ENCODE results near the gene DAZAP2.

DAZAP2 gene

DNA sequence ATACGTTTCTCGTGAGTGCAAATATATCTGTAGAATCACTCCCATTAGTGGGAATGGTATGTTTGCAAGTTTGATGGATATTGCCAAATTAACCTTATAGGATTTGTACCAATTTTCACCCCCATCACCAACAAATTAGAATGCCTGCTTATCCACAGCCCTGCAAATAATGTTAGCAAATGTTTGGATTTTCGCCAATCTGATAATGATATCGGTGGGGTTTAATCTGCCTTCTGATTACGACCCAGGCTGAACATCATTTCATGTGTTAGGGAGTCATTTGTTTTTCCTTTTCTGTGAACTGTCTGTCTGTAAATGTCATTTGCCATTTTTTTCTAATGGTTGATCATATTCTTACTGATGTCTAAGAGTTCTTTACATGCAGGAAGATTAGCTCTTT, 4.1 kb upstream of the DAZAP2 start:
- TF ChIP-seq, protein P1, sequence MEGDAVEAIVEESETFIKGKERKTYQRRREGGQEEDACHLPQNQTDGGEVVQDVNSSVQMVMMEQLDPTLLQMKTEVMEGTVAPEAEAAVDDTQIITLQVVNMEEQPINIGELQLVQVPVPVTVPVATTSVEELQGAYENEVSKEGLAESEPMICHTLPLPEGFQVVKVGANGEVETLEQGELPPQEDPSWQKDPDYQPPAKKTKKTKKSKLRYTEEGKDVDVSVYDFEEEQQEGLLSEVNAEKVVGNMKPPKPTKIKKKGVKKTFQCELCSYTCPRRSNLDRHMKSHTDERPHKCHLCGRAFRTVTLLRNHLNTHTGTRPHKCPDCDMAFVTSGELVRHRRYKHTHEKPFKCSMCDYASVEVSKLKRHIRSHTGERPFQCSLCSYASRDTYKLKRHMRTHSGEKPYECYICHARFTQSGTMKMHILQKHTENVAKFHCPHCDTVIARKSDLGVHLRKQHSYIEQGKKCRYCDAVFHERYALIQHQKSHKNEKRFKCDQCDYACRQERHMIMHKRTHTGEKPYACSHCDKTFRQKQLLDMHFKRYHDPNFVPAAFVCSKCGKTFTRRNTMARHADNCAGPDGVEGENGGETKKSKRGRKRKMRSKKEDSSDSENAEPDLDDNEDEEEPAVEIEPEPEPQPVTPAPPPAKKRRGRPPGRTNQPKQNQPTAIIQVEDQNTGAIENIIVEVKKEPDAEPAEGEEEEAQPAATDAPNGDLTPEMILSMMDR (IDR thresholded peaks at IDR 0.05; ENCODE audit: low read depth, low read length): no peak
- in situ Hi-C loops (cut with HindIII; ENCODE audit: low sequenced_read_pairs): no loop called here
- no peak for DNase-seq (ENCODE audit: low read depth, low spot score)

DNA sequence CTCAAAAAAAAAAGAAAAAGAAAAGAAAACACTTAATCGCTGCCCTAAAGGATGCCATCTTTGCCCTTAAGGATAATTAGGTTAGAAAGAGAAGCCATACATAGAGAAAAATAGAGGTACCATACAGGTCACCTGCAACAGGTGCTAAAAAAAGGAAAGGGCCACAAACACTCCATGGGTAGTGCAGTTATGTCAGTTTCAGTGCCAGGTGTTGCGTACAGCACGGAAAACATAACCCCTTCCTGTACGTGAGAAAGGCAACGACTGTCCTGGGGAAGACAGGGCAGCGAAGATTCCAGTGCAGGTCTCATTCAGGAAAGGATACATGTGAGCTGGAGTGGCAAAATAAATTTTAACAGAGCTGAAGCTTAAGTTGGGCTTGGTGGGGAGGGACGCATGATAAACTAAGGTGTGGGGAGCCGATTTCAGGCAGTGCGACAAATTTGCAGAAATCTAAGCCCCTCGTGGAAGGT, 553 bp upstream of the DAZAP2 start:
- H3K4me3 ChIP-seq (ENCODE audit: low read depth, low read length): peak overlapping the region; percentile 100
- in situ Hi-C loops (cut with HindIII; ENCODE audit: low sequenced_read_pairs): no loop called here
- TF ChIP-seq, protein P1 (IDR thresholded peaks at IDR 0.05; ENCODE audit: low read depth, low read length): no peak
- no peak for DNase-seq (ENCODE audit: low read depth, low spot score)

More for the DNA sequence above, 4.1 kb upstream of the DAZAP2 start:
- no peak overlapping the region for H3K4me3 ChIP-seq (ENCODE audit: low read depth, low read length)

DNA sequence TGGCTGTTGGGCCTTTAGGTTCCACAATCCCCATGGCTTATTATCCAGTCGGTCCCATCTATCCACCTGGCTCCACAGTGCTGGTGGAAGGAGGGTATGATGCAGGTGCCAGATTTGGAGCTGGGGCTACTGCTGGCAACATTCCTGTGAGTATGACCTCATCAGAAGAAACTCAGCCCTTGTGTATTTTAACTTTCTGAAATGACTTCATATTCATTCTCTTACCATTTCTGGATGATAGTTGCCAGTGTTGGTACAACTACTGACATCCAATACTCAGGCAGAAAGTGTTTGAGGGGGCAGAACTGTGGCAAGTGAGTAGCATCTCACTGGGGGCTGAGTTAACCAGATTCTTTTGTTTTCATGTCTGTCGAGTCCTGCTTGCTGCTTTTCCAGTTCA, 2.3 kb downstream of the DAZAP2 start:
- no peak overlapping the region for H3K4me3 ChIP-seq (ENCODE audit: low read depth, low read length)
- TF ChIP-seq, protein P1 (IDR thresholded peaks at IDR 0.05; ENCODE audit: low read depth, low read length): no peak
- in situ Hi-C loops (cut with HindIII; ENCODE audit: low sequenced_read_pairs): no loop called here
- no peak for DNase-seq (ENCODE audit: low read depth, low spot score)

DNA sequence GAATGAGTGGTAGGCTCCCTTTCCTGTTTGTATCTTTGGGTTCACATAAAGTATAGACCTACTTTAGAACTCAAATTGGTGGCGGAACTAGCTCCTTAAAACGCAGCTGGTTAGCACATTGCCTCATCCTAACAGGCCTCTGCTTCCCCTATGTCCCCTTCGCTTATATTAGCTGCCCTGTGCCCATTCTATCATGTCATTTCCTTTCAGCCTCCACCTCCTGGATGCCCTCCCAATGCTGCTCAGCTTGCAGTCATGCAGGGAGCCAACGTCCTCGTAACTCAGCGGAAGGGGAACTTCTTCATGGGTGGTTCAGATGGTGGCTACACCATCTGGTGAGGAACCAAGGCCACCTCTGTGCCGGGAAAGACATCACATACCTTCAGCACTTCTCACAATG, 3.5 kb downstream of the DAZAP2 start:
- in situ Hi-C loops (cut with HindIII; ENCODE audit: low sequenced_read_pairs): no loop called here
- TF ChIP-seq, protein P1 (IDR thresholded peaks at IDR 0.05; ENCODE audit: low read depth, low read length): no peak
- no peak for DNase-seq (ENCODE audit: low read depth, low spot score)
- no peak overlapping the region for H3K4me3 ChIP-seq (ENCODE audit: low read depth, low read length)

DNA sequence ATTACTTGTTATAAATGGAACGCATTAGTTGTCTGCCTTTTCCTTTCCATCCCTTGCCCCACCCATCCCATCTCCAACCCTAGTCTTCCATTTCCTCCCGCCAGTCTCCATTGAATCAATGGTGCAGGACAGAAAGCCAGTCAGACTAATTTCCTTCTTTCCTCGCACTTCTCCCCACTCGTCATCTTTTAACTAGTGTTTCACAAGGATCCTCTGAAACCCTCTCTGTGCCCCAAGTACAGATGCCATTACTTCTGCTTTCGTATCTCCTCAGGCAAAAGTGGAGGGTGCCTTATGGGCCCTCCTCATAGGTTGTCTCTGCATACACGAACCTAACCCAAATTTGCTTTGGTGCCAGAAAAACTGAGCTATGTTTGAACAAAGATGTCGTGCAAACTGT, 4.2 kb downstream of the DAZAP2 start:
- in situ Hi-C loops (cut with HindIII; ENCODE audit: low sequenced_read_pairs): no loop called here
- TF ChIP-seq, protein P1 (IDR thresholded peaks at IDR 0.05; ENCODE audit: low read depth, low read length): no peak
- DNase-seq (ENCODE audit: low read depth, low spot score): no peak
- H3K4me3 ChIP-seq (ENCODE audit: low read depth, low read length): no peak overlapping the region

DNA sequence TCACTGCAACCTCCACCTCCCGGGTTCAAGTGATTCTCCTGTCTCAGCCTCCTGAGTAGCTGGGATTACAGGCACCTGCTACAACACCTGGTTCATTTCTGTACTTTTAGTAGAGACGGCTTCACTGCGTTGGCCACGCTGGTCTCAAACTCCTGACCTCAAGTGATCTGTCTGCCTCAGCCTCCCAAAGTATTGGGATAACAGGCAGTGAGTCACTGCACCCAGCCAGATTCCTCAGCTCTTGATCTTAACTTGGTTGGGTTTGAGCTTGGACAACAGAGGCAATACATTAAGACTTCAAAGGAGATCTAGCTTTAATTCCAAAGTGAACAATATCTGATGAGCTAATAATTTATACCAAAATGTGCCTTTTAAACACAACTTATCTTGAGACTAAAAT, 5.6 kb downstream of the DAZAP2 start:
- TF ChIP-seq, protein P1 (IDR thresholded peaks at IDR 0.05; ENCODE audit: low read depth, low read length): no peak
- in situ Hi-C loops (cut with HindIII; ENCODE audit: low sequenced_read_pairs): no loop called here

More for the DNA sequence above, 5.6 kb downstream of the DAZAP2 start:
- DNase-seq (ENCODE audit: low read depth, low spot score): no peak
- H3K4me3 ChIP-seq (ENCODE audit: low read depth, low read length): no peak overlapping the region

Data from astrocyte of the spinal cord (primary cell).